GM18526 (cell line): ENCODE results near the gene EXPH5.

Experiments
- POLR2A ChIP-seq: IDR thresholded peaks from 3 replicates; pipeline ENCODE4 v1.6.1; 2011; ENCODE audit not compliant: insufficient read length; ENCODE audit errors: extremely low read depth

The EXPH5 gene

DNA sequence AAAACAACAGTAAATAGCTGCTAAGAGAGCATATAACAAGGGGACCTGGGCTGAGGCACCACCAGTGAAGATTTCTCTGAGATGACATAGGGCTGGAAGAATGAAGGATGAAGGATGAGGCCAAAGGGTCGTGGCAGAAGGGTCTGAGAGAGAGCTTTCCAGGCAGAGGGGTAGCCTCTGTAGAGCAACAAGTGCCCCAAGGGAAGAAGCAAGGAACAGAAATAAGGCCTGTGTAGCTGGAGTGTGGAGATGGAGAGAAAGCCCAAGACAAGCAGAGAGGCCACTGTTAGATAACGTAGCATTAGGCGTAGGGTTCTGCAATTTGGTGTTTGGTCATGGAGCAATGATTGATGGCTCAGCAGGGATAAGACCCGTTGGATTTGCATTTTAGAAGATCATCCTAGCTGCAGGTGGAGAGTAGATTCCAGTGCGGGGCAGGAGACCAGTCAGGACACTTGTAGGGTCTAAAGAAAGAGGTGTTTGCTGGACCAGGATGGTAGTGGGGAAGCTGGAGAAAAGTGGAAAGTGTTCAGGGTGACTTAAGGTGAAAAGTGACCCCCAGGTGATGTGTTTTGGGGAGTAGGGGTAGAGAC lies 47.6 kb downstream of the EXPH5 start:
- TF ChIP-seq POLR2A: no peak

DNA sequence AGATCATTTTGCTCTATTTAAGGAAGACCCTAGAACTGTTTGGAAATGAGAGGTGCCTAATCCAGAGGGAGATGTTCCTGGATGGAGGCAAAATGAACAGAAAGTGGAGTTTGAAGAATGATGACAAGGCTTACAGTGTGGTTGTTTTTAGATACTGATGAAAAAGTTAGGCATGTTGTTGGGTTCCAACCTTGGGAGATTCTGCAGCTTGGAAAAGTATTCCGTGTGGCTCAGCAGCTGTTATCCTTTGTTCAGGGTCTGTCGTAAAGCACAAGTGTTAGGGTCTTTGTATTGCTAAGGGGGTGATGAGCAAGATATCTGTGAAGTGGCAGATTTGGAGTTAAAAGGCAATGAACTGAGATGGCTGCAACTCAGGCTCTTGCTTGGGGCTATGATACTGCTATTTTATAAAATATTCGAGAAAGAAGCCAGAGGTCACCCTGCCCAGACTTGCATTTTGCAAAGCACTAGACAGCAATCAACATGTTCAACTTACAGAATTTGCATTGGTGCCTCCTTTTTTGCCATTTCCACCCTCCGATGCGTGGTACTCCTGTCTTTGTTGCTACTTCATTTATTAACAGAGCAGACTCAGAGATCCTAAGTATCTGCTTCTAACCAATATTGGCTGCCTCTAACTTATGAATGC lies 50.1 kb downstream of the EXPH5 start:
- no peak for TF ChIP-seq POLR2A

DNA sequence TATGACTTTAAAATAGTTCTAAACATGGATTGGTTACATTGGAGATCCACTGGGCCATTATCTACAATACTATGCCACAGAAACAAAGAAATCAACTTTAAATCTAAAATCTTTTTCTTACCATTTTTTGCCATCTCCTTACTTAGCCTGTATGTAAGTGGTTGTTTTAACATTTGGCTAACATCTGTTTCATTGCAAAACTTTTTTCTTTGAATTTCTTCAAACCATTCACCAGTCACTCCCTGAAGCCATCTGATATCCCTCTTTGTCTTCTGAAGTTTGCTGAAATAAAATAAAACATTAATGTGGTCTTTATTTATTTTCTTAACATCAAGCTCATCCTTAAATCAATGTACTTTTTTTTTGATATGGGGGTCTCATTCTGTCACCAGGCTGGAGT lies 52.0 kb downstream of the EXPH5 start:
- TF ChIP-seq POLR2A: no peak

DNA sequence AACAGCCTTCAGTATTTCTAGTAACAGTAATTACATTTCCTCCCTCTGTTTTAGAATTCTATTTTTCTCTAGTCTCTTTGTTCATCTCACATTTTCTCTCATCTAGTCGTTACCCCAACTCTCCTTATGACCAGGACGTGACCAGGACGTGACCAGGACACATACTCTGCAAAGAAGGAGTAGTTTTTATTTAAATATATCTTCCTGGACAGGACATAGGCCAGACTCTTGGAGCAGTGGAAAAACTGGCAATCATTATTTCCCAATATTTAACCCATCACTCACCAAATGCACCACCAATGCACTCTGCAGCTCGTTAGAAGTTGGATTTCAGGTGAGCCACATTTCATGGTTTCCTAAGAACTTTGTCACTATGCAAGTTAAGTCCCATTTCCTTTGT lies 55.1 kb downstream of the EXPH5 start:
- TF ChIP-seq POLR2A: no peak

DNA sequence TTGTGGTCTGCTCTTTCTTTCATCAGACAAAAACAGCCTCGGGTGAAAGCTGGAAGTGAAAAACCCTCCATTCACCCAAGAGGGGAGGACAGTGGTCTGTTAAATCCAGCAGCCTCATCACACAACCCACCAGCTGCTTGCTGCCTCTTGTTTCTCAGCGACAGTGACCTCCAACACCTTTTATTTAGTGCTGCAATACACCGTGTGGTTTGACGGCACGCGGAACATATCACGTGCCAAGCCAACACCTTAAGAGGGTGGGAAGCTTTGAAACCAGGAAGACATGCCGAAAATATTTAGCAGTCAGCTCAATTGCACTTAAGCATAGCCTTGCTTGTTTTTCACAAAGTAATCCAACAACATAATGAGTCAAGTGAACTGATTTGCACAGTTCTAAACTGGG lies 55.5 kb downstream of the EXPH5 start:
- TF ChIP-seq POLR2A: no peak

DNA sequence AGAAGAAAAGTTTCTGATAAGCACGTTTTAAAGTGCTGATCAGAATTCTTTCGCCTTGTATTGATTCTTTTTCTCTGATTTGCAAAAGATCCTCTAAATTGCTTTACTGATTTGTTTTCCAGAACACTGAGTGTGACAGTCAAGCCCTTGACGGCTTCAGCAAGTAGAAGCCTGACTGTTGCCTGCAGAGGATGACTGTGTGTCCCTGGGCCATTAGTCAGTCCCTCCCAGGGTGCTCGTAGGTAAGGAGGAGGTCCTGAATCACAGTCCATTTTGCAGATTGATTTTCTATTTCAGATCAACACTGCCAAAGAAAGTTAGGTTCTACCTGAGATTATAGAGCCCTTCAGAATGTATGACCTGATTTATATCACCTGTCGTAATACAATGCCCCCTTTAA lies 56.8 kb downstream of the EXPH5 start:
- no peak for TF ChIP-seq POLR2A

DNA sequence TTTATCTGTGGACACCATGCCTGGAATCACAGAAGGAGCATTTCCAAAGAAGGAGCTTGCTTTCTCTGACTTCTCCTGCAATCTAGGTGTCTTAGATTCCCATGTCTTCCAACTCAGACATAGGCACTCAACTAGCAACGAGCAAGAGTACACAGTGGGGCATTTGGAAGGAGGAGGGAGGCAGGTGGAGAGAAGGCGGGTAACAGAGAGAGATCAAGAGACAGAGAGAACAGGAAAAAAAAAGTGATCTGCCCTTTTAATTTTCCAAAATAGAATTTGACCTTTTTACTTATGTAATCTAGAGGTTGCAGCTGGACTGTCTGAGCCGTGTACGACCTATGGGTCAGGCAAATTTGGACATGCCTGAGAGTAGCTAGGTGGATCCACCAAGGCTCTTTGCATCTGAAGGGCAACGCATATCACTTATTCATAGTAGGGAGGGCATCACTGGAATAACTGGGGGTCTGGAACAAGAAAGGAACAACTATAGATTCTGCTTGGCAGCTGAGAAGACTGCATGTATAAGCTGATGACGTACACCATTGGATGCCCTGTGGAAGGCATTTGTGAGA lies 58.1 kb downstream of the EXPH5 start:
- no peak for TF ChIP-seq POLR2A

DNA sequence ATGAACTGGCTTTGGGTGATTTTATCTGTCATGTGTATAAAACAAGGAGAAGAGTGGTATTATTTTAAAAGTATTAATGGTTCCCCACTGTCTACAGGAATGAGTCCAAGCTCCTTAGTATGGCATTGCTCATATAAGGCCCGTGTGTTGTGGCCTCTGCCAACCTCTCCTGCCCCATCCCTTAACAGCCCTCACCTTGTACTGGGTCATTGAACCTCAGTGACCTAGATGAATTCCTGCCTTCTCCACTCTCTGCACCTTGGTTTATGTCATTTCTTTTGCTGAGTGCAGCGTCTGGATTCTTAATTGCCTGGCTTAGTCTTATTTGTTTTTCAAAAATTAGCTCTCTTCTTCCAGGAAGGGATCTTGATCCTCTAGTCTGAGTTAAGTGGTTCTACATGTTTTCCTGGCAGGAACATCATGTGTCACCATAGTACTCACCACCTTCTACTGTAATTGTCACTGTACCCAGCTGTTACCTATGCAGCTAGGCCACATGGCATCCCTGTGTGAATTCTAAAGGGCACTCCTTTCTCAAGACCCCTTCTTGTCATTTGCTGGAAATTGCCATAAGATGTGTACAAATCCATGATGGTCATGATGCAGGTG lies 59.2 kb downstream of the EXPH5 start:
- TF ChIP-seq POLR2A: no peak

DNA sequence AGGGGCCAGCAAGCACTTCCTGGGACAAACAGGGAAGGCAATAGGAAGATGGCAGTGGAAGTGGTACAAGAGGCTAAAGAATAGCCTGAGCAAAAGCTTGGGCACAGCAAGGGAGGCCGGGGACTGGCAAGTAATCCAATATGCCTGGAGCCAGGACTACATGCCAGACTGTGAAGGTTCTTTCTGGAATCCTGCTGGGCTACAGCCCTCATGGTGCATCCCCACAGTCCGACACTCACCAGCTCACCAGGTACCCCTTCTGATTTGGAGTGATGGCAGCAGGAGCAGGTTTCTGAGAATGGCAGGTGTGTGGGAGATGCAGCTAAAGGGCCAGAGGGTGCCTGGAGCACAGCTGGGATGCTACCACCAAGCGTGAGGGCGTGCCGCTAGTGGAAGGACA lies 63.1 kb downstream of the EXPH5 start:
- TF ChIP-seq POLR2A: no peak

DNA sequence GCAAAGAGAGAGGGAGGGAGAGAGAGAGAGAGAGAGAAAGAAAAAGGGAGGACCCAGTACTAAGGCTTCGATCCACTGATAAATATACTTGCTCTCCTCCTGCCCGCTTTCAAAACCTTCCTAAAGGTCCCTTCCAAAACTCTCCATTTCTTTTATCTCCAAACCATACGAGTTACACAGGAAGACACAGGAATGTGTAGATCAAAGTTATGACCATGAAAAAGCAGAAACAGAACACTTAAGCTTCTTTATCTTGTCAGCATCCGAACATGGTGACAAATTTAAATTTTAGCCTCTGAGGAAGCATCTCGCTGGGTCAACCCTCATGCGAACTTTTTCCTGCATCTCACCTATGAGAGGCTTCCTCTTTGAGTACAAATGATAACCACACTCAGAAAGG lies 66.2 kb downstream of the EXPH5 start:
- no peak for TF ChIP-seq POLR2A

DNA sequence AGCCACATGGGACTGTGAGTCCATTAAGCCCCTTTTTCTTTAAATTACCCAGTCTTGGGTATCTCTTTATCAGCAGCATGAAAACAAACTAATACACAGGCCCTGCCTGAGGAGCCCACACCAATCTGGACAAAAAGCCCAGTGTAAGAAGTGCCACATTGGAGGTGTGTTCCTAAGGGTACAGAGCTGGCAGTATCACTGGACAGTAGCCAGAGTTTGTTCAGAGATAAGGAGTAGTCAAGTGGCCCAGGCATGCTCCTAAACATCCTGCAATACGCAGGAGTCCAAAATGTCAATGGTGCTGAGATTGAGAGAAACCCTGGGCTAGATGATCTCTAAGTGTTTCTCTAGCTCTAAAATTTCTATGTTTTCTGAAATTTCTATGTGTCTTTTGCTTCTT lies 68.4 kb downstream of the EXPH5 start:
- no peak for TF ChIP-seq POLR2A

DNA sequence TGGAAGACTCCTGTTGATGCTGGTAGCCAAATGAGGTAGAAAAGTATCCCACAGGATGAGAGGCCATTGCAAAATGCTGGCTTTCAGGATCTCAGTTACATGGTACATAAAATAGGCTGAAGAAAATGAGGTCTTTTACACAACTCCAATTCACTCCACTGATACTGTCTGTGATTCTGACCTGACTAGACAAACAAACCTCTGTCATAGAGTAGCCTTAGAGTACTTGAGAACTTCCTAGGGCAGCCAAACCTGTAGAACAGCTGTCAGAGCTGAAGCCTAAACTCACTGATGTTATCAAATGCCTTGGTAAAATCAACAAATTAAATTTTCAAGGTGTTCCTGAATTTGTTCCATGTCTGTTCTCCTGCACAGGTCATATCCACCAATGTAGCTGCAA lies 69.1 kb downstream of the EXPH5 start:
- no peak for TF ChIP-seq POLR2A

DNA sequence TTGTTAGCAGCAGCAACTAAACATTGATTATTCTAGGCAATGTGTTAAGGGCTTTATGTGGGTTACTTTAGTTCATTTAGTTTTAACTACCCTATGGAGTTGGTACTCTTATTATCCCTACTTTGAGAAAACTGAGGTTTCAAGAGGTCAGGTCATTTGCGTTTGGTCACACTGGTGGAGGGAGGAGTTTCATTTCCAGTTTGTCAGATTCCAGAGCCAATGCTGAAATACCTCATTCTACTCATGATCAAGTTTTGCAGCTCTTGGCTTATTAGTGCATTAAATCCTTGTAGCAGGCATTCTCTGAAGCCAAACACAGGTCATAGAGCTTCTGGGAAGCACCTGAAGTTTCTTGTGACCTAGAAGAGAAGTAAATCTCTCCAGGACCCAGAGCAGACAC lies 71.2 kb downstream of the EXPH5 start:
- no peak for TF ChIP-seq POLR2A

DNA sequence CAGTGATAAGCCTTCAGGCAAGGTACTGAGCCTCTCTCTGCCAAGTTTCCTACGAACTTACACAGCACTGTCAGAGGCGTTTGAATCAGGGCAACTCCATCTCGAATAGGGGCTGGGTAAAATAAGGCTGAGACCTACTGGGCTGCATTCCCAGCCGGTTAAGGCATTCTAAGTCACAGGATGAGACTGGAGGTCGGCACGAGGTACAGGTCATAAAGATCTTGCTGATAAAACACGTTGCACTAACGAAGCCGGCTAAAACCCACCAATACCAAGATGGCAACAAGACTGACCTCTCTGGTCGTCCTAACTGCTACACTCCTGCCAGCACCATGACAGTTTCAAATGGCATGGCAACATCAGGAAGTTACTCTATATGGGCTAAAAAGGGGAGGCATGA lies 75.0 kb downstream of the EXPH5 start:
- no peak for TF ChIP-seq POLR2A

DNA sequence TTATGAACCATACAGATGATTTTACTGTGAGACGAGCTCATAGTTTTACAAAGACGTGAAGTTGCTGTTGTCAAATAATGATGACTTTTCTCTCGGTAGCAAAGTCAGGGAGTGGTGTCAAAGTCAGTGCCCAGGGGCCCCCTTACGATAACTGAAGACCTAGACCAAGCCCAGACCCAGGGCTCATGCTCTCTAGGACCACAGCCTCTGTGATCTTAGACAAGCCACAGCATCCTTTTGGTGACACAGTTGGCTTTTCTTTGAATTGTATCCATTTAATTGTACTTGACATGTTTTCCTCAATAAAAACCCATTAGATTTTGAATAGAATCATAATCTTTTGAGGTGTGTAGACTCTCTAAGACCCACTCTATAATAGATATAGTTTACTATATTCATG lies 77.4 kb downstream of the EXPH5 start:
- TF ChIP-seq POLR2A: no peak

DNA sequence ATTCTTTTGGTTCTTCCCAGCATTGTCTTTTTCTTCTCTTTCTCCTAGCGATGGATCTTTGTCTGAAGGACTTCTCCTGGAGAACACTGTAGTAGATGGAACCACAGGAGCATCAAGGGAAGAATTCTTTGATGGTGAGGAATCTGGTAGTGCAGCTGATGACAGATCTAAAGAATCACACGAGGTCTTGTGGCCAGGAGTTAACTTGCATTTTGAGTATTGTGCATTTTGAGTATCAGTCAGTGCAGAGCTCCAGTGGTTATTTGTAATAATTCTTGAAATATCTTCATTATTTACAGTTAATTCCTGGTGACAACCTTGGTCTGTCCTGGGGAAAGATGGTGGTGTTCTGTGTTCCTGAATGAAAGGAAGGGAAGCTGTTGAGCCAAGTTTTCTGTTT lies 80.9 kb downstream of the EXPH5 start:
- TF ChIP-seq POLR2A: no peak
